ENCODE results near the gene NEGR1.
"Not testable (repeated sequence)": the region's sequence is repeated elsewhere in the genome, so short reads cannot be mapped to it uniquely, and the experiment has no call there.

The NEGR1 gene

GRCh38 chr1:72282271-72283021 lies at the start of gene NEGR1:
TSS of gene NEGR1 (minus strand) at chr1:72282539.
- DNase-seq = peak; percentile 52

GRCh38 chr1:72326494-72326893 lies 44.2 kb upstream of the NEGR1 start:
- no peak for DNase-seq

GRCh38 chr1:72324451-72324850 lies 42.1 kb upstream of the NEGR1 start:
- DNase-seq = no peak

GRCh38 chr1:72322910-72323309 lies 40.6 kb upstream of the NEGR1 start:
- DNase-seq = no peak

GRCh38 chr1:72296501-72296900 lies 14.2 kb upstream of the NEGR1 start:
- no peak for DNase-seq

GRCh38 chr1:72288886-72289285 lies 6.5 kb upstream of the NEGR1 start:
- DNase-seq = no peak

- no peak for DNase-seq
Measured at GRCh38 chr1:72286401-72286800, 4.1 kb upstream of the NEGR1 start.

- no peak for DNase-seq
Measured at GRCh38 chr1:72285074-72285425, 2.7 kb upstream of the NEGR1 start.

- DNase-seq = no peak
Measured at GRCh38 chr1:72284348-72285073, 2.2 kb upstream of the NEGR1 start.

- no peak for DNase-seq
Measured at GRCh38 chr1:72284084-72284347, 1.7 kb upstream of the NEGR1 start.

- peak; percentile 73 for DNase-seq
Measured at GRCh38 chr1:72283307-72284083, 1.2 kb upstream of the NEGR1 start.

GRCh38 chr1:72283022-72283306 lies 625 bp upstream of the NEGR1 start:
- DNase-seq = no peak

GRCh38 chr1:72281637-72282270 lies 585 bp downstream of the NEGR1 start:
- DNase-seq = no peak

- no peak for DNase-seq
Measured at GRCh38 chr1:72281144-72281543, 1.2 kb downstream of the NEGR1 start.

GRCh38 chr1:72280711-72281110 lies 1.6 kb downstream of the NEGR1 start:
- DNase-seq = no peak

GRCh38 chr1:72280131-72280530 lies 2.2 kb downstream of the NEGR1 start:
- no peak for DNase-seq

- DNase-seq = no peak
Measured at GRCh38 chr1:72278461-72278860, 3.9 kb downstream of the NEGR1 start.

- no peak for DNase-seq
Measured at GRCh38 chr1:72271555-72272085, 10.7 kb downstream of the NEGR1 start.

- DNase-seq = no peak
Measured at GRCh38 chr1:72262735-72263134, 19.6 kb downstream of the NEGR1 start.

- DNase-seq = no peak
Measured at GRCh38 chr1:72253132-72253531, 29.2 kb downstream of the NEGR1 start.

- no peak for DNase-seq
Measured at GRCh38 chr1:72241397-72241796, 40.9 kb downstream of the NEGR1 start.

- DNase-seq = not testable (repeated sequence)
Measured at GRCh38 chr1:72235931-72236330, 46.4 kb downstream of the NEGR1 start.

GRCh38 chr1:72235062-72235461 lies 47.3 kb downstream of the NEGR1 start:
- DNase-seq = no peak

GRCh38 chr1:72230746-72231145 lies 51.6 kb downstream of the NEGR1 start:
- DNase-seq = no peak

Measured in NCI-H1417 treated with DMSO at 0.1 percent for 48 hours (cell line).